ENCODE measurements around the gene FGD4.

GRCh38 chr12:32595251-32595650, 195.9 kb downstream of the FGD4 start:
- TF ChIP-seq CTCF (IDR thresholded peaks at IDR 0.05) (no peak), POLR2A (IDR thresholded peaks at IDR 0.05) (no peak), POLR2AphosphoS5 (IDR thresholded peaks at IDR 0.05) (no peak), EP300 (IDR thresholded peaks at IDR 0.05) (no peak)
